K562 (cell line): ENCODE data around the gene TBX1. TPM values are rescaled to one million over a fixed set of nuclear protein-coding genes. Genes with fewer than 3 reads are reported as not detected.

Source experiments
- CC2D1A ChIP-seq: fragments of 450-650 bp; IDR thresholded peaks from 2 replicates; pipeline ENCODE4 v1.6.1; 2017; ENCODE audit warnings: mild to moderate bottlenecking
- EGR1 ChIP-seq: fragments of 450-650 bp; conservative IDR thresholded peaks from 2 replicates; pipeline ENCODE4 v1.6.1; 2017; ENCODE audit warnings: mild to moderate bottlenecking
- HIVEP1 ChIP-seq: fragments of 250-450 bp; sonication (Bioruptor Pico); IDR thresholded peaks from 2 replicates; pipeline ENCODE4 v1.4.0; 2020; ENCODE audit warnings: mild to moderate bottlenecking
- KLF1 ChIP-seq: fragments of 450-650 bp; IDR thresholded peaks from 2 replicates; pipeline ENCODE4 v1.6.1; 2016; ENCODE audit warnings: missing genetic modification characterization, missing compliant biosample characterization
- MED1 ChIP-seq: sonication (generic); formaldehyde crosslinking; IDR thresholded peaks from 2 replicates; pipeline ENCODE4 v1.8.1; 2023; ENCODE audit warnings: missing genetic modification reagents, borderline replicate concordance
- NEUROD1 ChIP-seq: fragments of 150-350 bp; IDR thresholded peaks from 2 replicates; pipeline ENCODE4 v1.6.1; 2014; ENCODE audit warnings: borderline replicate concordance, low read length, low read depth; ENCODE audit not compliant: partially characterized antibody
- NFYB ChIP-seq: IDR thresholded peaks from 2 replicates; pipeline ENCODE4 v1.6.1; 2011; ENCODE audit warnings: mild to moderate bottlenecking, moderate library complexity; ENCODE audit not compliant: insufficient read length; ENCODE audit errors: extremely low read depth
- RHOXF2B ChIP-seq: fragments of 250-450 bp; sonication (Bioruptor Pico); conservative IDR thresholded peaks from 2 replicates; pipeline ENCODE4 v1.5.1; 2021
- SIX5 ChIP-seq, 2 experiments: IDR thresholded peaks; 2 replicates each; pipeline ENCODE4 v1.6.1; 2011; ENCODE audit warnings: low read length in 2 of 2, borderline replicate concordance in 1 of 2, low read depth in 1 of 2, mild to moderate bottlenecking in 1 of 2, moderate library complexity in 1 of 2; ENCODE audit not compliant: insufficient read depth in 1 of 2
- TRIM28 ChIP-seq: fragments of 450-650 bp; IDR thresholded peaks from 2 replicates; pipeline ENCODE4 v1.6.1; 2017
- ZC3H4 ChIP-seq: sonication (generic); formaldehyde crosslinking; IDR thresholded peaks from 2 replicates; pipeline ENCODE4 v1.9.0; 2021; ENCODE audit warnings: missing genetic modification reagents, borderline replicate concordance
- ZNF133 ChIP-seq: fragments of 250-450 bp; sonication (Bioruptor Pico); IDR thresholded peaks from 2 replicates; pipeline ENCODE4 v1.4.0; 2020; ENCODE audit warnings: mild to moderate bottlenecking
- ZNF134 ChIP-seq: fragments of 250-450 bp; sonication (Bioruptor Pico); conservative IDR thresholded peaks from 2 replicates; pipeline ENCODE4 v1.4.0; 2020
- ZNF695 ChIP-seq: fragments of 450-650 bp; formaldehyde crosslinking; IDR thresholded peaks from 2 replicates; pipeline ENCODE4 v1.4.0; 2020; ENCODE audit warnings: mild to moderate bottlenecking, moderate library complexity
- polyA plus RNA-seq, 8 experiments: library from polyadenylated mRNA; depleted of rRNA in 4 of 8; stranded (reverse) in 5 of 8; unstranded in 3 of 8; fragments of >200 nt; fragmentation: Nextera tagmentation in 2 of 8; fragmentation: Illumina TruSeq in 1 of 8; extraction: Ambion mirVana in 2 of 8; extraction: Trizol in 1 of 8; gene quantifications; 2 replicates each; pipeline versions ENCODE4 v1.2.1 to v1.2.3, GENCODE V29; 2011 to 2014; ENCODE audit warnings: inconsistent platforms in 1 of 8, missing spikeins in 1 of 8
- total RNA-seq, 7 experiments: library from RNA; depleted of rRNA in 6 of 7; stranded (reverse); fragments of >200 nt in 6 of 7; fragmentation: Illumina TruSeq in 2 of 7; extraction: Trizol in 2 of 7; gene quantifications; 2 replicates each; pipeline versions ENCODE4 v1.2.1 to v1.2.3, GENCODE V29; 2011 to 2021; ENCODE audit warnings: low replicate concordance in 1 of 7
- TF ChIP-seq, protein P1 (sequence below), 2 experiments: fragments of 450-650 bp; formaldehyde crosslinking in 1 of 2; IDR thresholded peaks; 2 replicates each; pipeline versions ENCODE4 v1.4.0 to v1.6.1; 2014 to 2020; ENCODE audit warnings: mild to moderate bottlenecking in 2 of 2, borderline replicate concordance in 1 of 2, low read depth in 1 of 2
- TF ChIP-seq, protein P2 (sequence below), 2 experiments: fragments of 450-650 bp in 1 of 2; sonication (generic) in 1 of 2; formaldehyde crosslinking; conservative IDR thresholded peaks; 2 replicates each; pipeline versions ENCODE4 v1.4.0 to v1.8.1; 2020 to 2022; ENCODE audit warnings: mild to moderate bottlenecking in 1 of 2, missing genetic modification reagents in 1 of 2
- TF ChIP-seq, protein P3 (sequence below): fragments of 250-450 bp; sonication (Bioruptor Pico); IDR thresholded peaks from 2 replicates; pipeline ENCODE4 v1.4.0; 2020; ENCODE audit warnings: mild to moderate bottlenecking, moderate library complexity

Gene TBX1
- total and polyA plus RNA-seq, 9 of the 15 experiments (the other 6 are each of a cell fraction or from before 2014, with no cell fraction given), result 0.07 to 35.0 (median 3.9) TPM

DNA sequence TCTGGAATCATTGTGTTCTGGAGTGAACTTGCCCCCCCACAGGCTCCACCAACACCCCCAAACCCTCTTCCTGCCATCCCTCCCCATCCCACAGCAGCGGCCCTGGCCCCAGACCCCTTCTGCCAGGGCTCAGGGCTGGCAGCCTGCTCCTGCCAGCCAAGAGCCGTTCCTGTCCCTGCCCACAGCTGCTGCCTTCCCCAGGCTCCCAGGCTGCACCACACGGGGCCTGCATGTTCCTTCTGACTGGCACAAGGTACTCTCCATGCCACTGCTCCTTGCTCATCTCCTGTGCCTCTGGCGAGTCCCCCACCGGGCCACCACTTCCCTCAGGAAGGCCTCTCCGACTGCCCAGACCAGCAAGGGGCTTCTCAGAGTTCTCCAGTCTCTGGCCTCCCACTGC, 32.3 kb upstream of the TBX1 start (continued):
- TF ChIP-seq, protein P1, sequence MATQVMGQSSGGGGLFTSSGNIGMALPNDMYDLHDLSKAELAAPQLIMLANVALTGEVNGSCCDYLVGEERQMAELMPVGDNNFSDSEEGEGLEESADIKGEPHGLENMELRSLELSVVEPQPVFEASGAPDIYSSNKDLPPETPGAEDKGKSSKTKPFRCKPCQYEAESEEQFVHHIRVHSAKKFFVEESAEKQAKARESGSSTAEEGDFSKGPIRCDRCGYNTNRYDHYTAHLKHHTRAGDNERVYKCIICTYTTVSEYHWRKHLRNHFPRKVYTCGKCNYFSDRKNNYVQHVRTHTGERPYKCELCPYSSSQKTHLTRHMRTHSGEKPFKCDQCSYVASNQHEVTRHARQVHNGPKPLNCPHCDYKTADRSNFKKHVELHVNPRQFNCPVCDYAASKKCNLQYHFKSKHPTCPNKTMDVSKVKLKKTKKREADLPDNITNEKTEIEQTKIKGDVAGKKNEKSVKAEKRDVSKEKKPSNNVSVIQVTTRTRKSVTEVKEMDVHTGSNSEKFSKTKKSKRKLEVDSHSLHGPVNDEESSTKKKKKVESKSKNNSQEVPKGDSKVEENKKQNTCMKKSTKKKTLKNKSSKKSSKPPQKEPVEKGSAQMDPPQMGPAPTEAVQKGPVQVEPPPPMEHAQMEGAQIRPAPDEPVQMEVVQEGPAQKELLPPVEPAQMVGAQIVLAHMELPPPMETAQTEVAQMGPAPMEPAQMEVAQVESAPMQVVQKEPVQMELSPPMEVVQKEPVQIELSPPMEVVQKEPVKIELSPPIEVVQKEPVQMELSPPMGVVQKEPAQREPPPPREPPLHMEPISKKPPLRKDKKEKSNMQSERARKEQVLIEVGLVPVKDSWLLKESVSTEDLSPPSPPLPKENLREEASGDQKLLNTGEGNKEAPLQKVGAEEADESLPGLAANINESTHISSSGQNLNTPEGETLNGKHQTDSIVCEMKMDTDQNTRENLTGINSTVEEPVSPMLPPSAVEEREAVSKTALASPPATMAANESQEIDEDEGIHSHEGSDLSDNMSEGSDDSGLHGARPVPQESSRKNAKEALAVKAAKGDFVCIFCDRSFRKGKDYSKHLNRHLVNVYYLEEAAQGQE (IDR thresholded peaks at IDR 0.05; ENCODE audit: borderline replicate concordance), result no peak
- TF ChIP-seq, protein P1 (CRISPR knock-in tag; IDR thresholded peaks at IDR 0.05; ENCODE audit: low read depth), result peak; percentile 18; the same call in 1 of the 2 replicates
- TF ChIP-seq MED1 (no peak), HIVEP1 (CRISPR knock-in tag) (no peak), ZNF134 (CRISPR knock-in tag) (no peak), ZNF133 (CRISPR knock-in tag) (no peak), CC2D1A (no peak), EGR1 (no peak), NEUROD1 (no peak), TRIM28 (no peak), ZC3H4 (CRISPR knock-in tag) (no peak), ZNF695 (CRISPR knock-in tag) (peak; percentile 83; the same call in 1 of the 2 replicates), NFYB (no peak), KLF1 (tag) (no peak), SIX5 (IDR thresholded peaks at IDR 0.05; ENCODE audit: borderline replicate concordance in 1 of 2, insufficient read depth in 1 of 2, low read depth in 1 of 2, low read length in 2 of 2) (no peak; a peak in 1 of 4 replicates), RHOXF2B (CRISPR knock-in tag) (no peak)
- TF ChIP-seq, protein P2, sequence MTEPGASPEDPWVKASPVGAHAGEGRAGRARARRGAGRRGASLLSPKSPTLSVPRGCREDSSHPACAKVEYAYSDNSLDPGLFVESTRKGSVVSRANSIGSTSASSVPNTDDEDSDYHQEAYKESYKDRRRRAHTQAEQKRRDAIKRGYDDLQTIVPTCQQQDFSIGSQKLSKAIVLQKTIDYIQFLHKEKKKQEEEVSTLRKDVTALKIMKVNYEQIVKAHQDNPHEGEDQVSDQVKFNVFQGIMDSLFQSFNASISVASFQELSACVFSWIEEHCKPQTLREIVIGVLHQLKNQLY (CRISPR knock-in tag; conservative IDR thresholded peaks at IDR 0.05), result 0 out of 4 replicates have a peak, but pooled peaks of 1 of the 2 experiments have one; percentile 4
- TF ChIP-seq, protein P3, sequence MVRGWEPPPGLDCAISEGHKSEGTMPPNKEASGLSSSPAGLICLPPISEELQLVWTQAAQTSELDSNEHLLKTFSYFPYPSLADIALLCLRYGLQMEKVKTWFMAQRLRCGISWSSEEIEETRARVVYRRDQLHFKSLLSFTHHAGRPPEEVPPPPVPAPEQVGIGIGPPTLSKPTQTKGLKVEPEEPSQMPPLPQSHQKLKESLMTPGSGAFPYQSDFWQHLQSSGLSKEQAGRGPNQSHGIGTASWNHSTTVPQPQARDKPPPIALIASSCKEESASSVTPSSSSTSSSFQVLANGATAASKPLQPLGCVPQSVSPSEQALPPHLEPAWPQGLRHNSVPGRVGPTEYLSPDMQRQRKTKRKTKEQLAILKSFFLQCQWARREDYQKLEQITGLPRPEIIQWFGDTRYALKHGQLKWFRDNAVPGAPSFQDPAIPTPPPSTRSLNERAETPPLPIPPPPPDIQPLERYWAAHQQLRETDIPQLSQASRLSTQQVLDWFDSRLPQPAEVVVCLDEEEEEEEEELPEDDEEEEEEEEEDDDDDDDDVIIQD (CRISPR knock-in tag), result peak; percentile 31; the same call in 1 of the 2 replicates
